H1 (cell line): Measurements from ENCODE around the gene HUWE1. TPM values are rescaled to one million over a fixed set of nuclear protein-coding genes. Genes with fewer than 3 reads are reported as not detected.
"Not testable (repeated sequence)": the region's sequence is repeated elsewhere in the genome, so short reads cannot be mapped to it uniquely, and the experiment has no call there.

ENCODE experiments used
- CTCF ChIA-PET: fragments of 300-600 bp; sonication (Branson Sonifier 250); formaldehyde crosslinking; loops from one replicate; lab custom pipeline; 2021; ENCODE audit not compliant: partially characterized antibody; lab: Charles Lee
- POLR2A ChIA-PET: fragments of 300-600 bp; sonication (Branson Sonifier 250); formaldehyde crosslinking; loops from one replicate; lab custom pipeline; 2021; ENCODE audit warnings: inconsistent platforms; ENCODE audit not compliant: partially characterized antibody; lab: Charles Lee
- DNase-seq, 2 experiments: peaks; one replicate each; pipeline versions ENCODE4 v3.0.0 to v3.0.0-alpha.2; 2010 to 2022; ENCODE audit warnings: low spot score in 2 of 2, low read depth in 1 of 2, mixed read lengths in 1 of 2
- FAIRE-seq: peaks from 2 replicates; lab custom pipeline; 2011; peaks lifted over from hg19 to GRCh38; lab: Jason Lieb, UNC
- H2AFZ ChIP-seq: 2 replicates; pipeline ENCODE4 v1.8.1; 2012; ENCODE audit warnings: low read length, inconsistent platforms
- H2AK5ac ChIP-seq: 2 replicates; pipeline ENCODE4 v1.6.1; 2013; ENCODE audit warnings: low read depth, low read length
- H2BK120ac ChIP-seq: replicated peaks from 2 replicates; pipeline ENCODE3; 2013; ENCODE audit warnings: low read depth, low read length, inconsistent platforms
- H2BK12ac ChIP-seq: 2 replicates; pipeline ENCODE4 v1.6.1; 2013; ENCODE audit warnings: low read depth, low read length
- H2BK15ac ChIP-seq: 2 replicates; pipeline ENCODE4 v1.6.1; 2013; ENCODE audit warnings: low read length
- H2BK20ac ChIP-seq: 2 replicates; pipeline ENCODE4 v1.6.1; 2013; ENCODE audit warnings: low read length
- H2BK5ac ChIP-seq: 2 replicates; pipeline ENCODE4 v1.6.1; 2013; ENCODE audit warnings: low read depth, low read length
- H3K14ac ChIP-seq: 2 replicates; pipeline ENCODE4 v1.6.1; 2013; ENCODE audit warnings: inconsistent platforms; ENCODE audit not compliant: insufficient read length
- H3K18ac ChIP-seq: 2 replicates; pipeline ENCODE4 v1.6.1; 2013; ENCODE audit warnings: low read length; ENCODE audit errors: extremely low read depth
- H3K23ac ChIP-seq: 2 replicates; pipeline ENCODE4 v1.6.1; 2013; ENCODE audit warnings: inconsistent platforms; ENCODE audit not compliant: insufficient read length
- H3K23me2 ChIP-seq: 2 replicates; pipeline ENCODE4 v1.6.1; 2013; ENCODE audit warnings: low read depth, low read length
- H3K27ac ChIP-seq: 2 replicates; pipeline ENCODE4 v1.6.1; 2011; ENCODE audit warnings: low read depth, low read length, inconsistent platforms
- H3K27me3 ChIP-seq, 4 experiments: replicated peaks in 1 of 4; 1 replicate in 1 of 4; 2 replicates in 3 of 4; pipeline versions ENCODE4 v1.6.1 to v1.8.1; 2011 to 2013; ENCODE audit warnings: low read length in 3 of 4, mild to moderate bottlenecking in 3 of 4, inconsistent platforms in 2 of 4, mixed read lengths in 2 of 4, moderate library complexity in 1 of 4; ENCODE audit not compliant: control insufficient read depth in 3 of 4, insufficient read depth in 3 of 4; ENCODE audit errors: extremely low read depth in 1 of 4
- H3K36me3 ChIP-seq, 4 experiments: 2 replicates each; pipeline versions ENCODE4 v1.6.1 to v1.8.1; 2011 to 2013; ENCODE audit warnings: mild to moderate bottlenecking in 4 of 4, low read length in 3 of 4, moderate library complexity in 2 of 4, control low read depth in 1 of 4, inconsistent platforms in 1 of 4; ENCODE audit not compliant: insufficient read depth in 4 of 4, control insufficient read depth in 2 of 4
- H3K4ac ChIP-seq: replicated peaks from 2 replicates; pipeline ENCODE3; 2013; ENCODE audit warnings: low read length, low read depth, mixed read lengths, inconsistent platforms; ENCODE audit not compliant: insufficient read length
- H3K4me1 ChIP-seq, 4 experiments: replicated peaks in 1 of 4; 1 replicate in 1 of 4; 2 replicates in 3 of 4; pipeline versions ENCODE4 v1.6.1 to v1.8.1; 2011 to 2013; ENCODE audit warnings: low read length in 3 of 4, inconsistent platforms in 2 of 4, mixed read lengths in 1 of 4; ENCODE audit not compliant: insufficient read depth in 4 of 4, control insufficient read depth in 3 of 4
- H3K4me2 ChIP-seq, 2 experiments: 2 replicates each; pipeline versions ENCODE4 v1.6.1 to v1.8.1; 2011 to 2013; ENCODE audit warnings: low read depth in 2 of 2, low read length in 2 of 2, control low read depth in 1 of 2, inconsistent platforms in 1 of 2, mild to moderate bottlenecking in 1 of 2; ENCODE audit not compliant: insufficient read depth in 1 of 2
- H3K4me3 ChIP-seq, 4 experiments: fragments of 200-600, 300-600 bp in 1 of 4; sonication (generic), shearing (Covaris generic), sonication (Bioruptor Twin) in 1 of 4; 2 replicates each; pipeline versions ENCODE4 v1.5.1 to v1.8.1; 2011 to 2016; ENCODE audit warnings: low read length in 4 of 4, low read depth in 3 of 4, control low read depth in 2 of 4, inconsistent platforms in 2 of 4, mild to moderate bottlenecking in 2 of 4, mixed read lengths in 1 of 4, moderate library complexity in 1 of 4; ENCODE audit not compliant: insufficient read depth in 2 of 4; ENCODE audit errors: extremely low read depth in 1 of 4
- H3K56ac ChIP-seq: replicated peaks from 2 replicates; pipeline ENCODE3; 2013; ENCODE audit warnings: low read depth, mild to moderate bottlenecking, mixed read lengths, low read length, inconsistent platforms; ENCODE audit not compliant: insufficient read length
- H3K79me1 ChIP-seq: 2 replicates; pipeline ENCODE4 v1.6.1; 2013; ENCODE audit warnings: low read depth, low read length, control low read depth
- H3K79me2 ChIP-seq, 2 experiments: 2 replicates each; pipeline versions ENCODE4 v1.6.1 to v1.8.1; 2012 to 2013; ENCODE audit warnings: low read length in 2 of 2, mild to moderate bottlenecking in 2 of 2, inconsistent platforms in 1 of 2; ENCODE audit not compliant: insufficient read depth in 2 of 2, control insufficient read depth in 1 of 2
- H3K9ac ChIP-seq, 4 experiments: replicated peaks in 1 of 4; 1 replicate in 1 of 4; 2 replicates in 3 of 4; pipeline versions ENCODE4 v1.6.1 to v1.8.1; 2011 to 2013; ENCODE audit warnings: low read depth in 3 of 4, low read length in 3 of 4, control low read depth in 2 of 4, mild to moderate bottlenecking in 2 of 4, moderate library complexity in 2 of 4, inconsistent platforms in 1 of 4; ENCODE audit errors: extremely low read depth in 1 of 4
- H3K9me3 ChIP-seq, 2 experiments: 2 replicates each; pipeline versions ENCODE4 v1.6.1 to v1.8.1; 2012 to 2013; ENCODE audit warnings: mild to moderate bottlenecking in 2 of 2, moderate library complexity in 2 of 2, control low read depth in 1 of 2, inconsistent platforms in 1 of 2, low read depth in 1 of 2, low read length in 1 of 2, mixed read lengths in 1 of 2; ENCODE audit not compliant: insufficient read depth in 2 of 2
- H4K20me1 ChIP-seq, 2 experiments: replicated peaks in 1 of 2; 2 replicates each; pipeline versions ENCODE3 to v1.8.1; 2011 to 2013; ENCODE audit warnings: inconsistent platforms in 2 of 2, low read length in 2 of 2, mild to moderate bottlenecking in 1 of 2; ENCODE audit not compliant: insufficient read depth in 2 of 2, control insufficient read depth in 1 of 2
- H4K5ac ChIP-seq: 2 replicates; pipeline ENCODE4 v1.6.1; 2013; ENCODE audit warnings: low read length, low read depth, mixed read lengths, inconsistent platforms; ENCODE audit not compliant: insufficient read length
- H4K8ac ChIP-seq: 2 replicates; pipeline ENCODE4 v1.8.0; 2013; ENCODE audit warnings: mild to moderate bottlenecking, moderate library complexity, low read length, inconsistent platforms; ENCODE audit not compliant: insufficient read depth; ENCODE audit errors: extremely low read depth
- H4K91ac ChIP-seq: replicated peaks from 2 replicates; pipeline ENCODE3; 2013; ENCODE audit warnings: low read length, mixed read lengths, inconsistent platforms; ENCODE audit not compliant: insufficient read length
- WGBS, 2 experiments: shearing (Covaris generic) in 1 of 2; methylation state at CpG; one replicate each; pipeline versions ENCODE4 v1.1.6 to v1.1.7; 2013 to 2015; ENCODE audit warnings: low lambda C conversion rate in 2 of 2, mixed read lengths in 2 of 2, inconsistent platforms in 1 of 2, low coverage in 1 of 2, missing lambda C conversion rate in 1 of 2; ENCODE audit not compliant: insufficient replicate concordance in 2 of 2, insufficient coverage in 1 of 2, insufficient read length in 1 of 2; ENCODE audit errors: extremely low coverage in 1 of 2, missing lambda C conversion rate in 1 of 2; 5-methylcytosine and 5-hydroxymethylcytosine counted together
- polyA plus RNA-seq, 7 experiments: library from polyadenylated mRNA; depleted of rRNA in 3 of 7; stranded (reverse) in 5 of 7; unstranded in 2 of 7; fragments of >200 nt in 5 of 7; fragments of 200-250 nt in 2 of 7; gene quantifications; 1 replicate in 5 of 7; 2 replicates in 1 of 7; 4 replicates in 1 of 7; pipeline versions ENCODE4 v1.2.1 to v1.2.3, GENCODE V29; 2011 to 2013; ENCODE audit warnings: missing spikeins in 2 of 7, mixed read lengths in 2 of 7
- total RNA-seq: library from RNA; stranded (reverse); fragmentation: NEBNext Ultra II Directional; extraction: Animal tissue kit (Norgen Biotek cat#: 25700); gene quantifications from 2 replicates; pipeline ENCODE4 v1.2.1, GENCODE V29; 2021

The HUWE1 gene
- total and polyA plus RNA-seq, 2 of the 8 experiments (the other 6 are each of a cell fraction or from before 2014, with no cell fraction given), result 114 to 252 TPM

DNA sequence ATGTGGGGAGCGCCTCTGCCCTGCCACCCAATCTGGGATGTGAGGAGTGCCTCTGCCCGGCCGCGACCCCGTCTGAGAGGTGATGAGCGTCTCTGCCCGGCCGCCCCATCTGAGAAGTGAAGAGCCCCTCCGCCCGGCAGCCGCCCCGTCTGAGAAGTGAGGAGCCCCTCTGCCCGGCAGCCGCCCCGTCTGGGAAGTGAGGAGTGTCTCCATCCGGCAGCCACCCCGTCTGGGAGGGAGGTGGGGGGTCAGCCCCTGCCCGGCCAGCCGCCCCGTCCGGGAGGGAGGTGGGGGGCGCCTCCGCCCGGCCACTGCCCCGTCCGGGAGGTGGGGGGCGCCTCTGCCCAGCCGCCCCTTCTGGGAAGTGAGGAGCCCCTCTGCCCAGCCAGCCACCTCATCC lies 182.5 kb downstream of the HUWE1 start:
- CTCF ChIA-PET, H4K5ac ChIP-seq, H3K56ac ChIP-seq, H4K8ac ChIP-seq, H3K9me3 ChIP-seq, H2BK15ac ChIP-seq, H3K4ac ChIP-seq, H3K4me2 ChIP-seq, DNase-seq, H3K4me3 ChIP-seq, H2AK5ac ChIP-seq, H4K20me1 ChIP-seq, H3K79me2 ChIP-seq, POLR2A ChIA-PET, H3K23ac ChIP-seq, H2AFZ ChIP-seq, H3K9ac ChIP-seq, H2BK20ac ChIP-seq, H2BK12ac ChIP-seq, H3K23me2 ChIP-seq, H3K4me1 ChIP-seq, H3K18ac ChIP-seq, H3K27ac ChIP-seq, H4K91ac ChIP-seq, H3K27me3 ChIP-seq, H2BK5ac ChIP-seq, FAIRE-seq, H2BK120ac ChIP-seq, H3K36me3 ChIP-seq, H3K14ac ChIP-seq, H3K79me1 ChIP-seq: not testable (repeated sequence)
- WGBS, 2 experiments, result 100% methylated on average over 8 of the region's 28 CpGs; no CpG with 5 or more reads in 1 of the 2 experiments
